SK-N-MC (cell line): ENCODE data around the gene POLR2H.

ENCODE experiments used
- EZH2 ChIP-seq: fragments of 200-600 bp; sonication (generic); IDR thresholded peaks from one replicate; pipeline ENCODE4 v1.6.1; 2017; ENCODE audit warnings: antibody characterized with exemption
- FOXP2 ChIP-seq: optimal IDR thresholded peaks from 2 replicates; pipeline ENCODE3; 2011; ENCODE audit warnings: mild to moderate bottlenecking, moderate library complexity; ENCODE audit not compliant: insufficient read depth; ENCODE audit errors: extremely low read length, control extremely low read depth
- POLR2AphosphoS5 ChIP-seq: IDR thresholded peaks from 2 replicates; pipeline ENCODE4 v1.6.1; 2012; ENCODE audit warnings: mild to moderate bottlenecking, low read depth, low read length, borderline replicate concordance

GRCh38 chr3:184409331-184409926 lies 47.9 kb downstream of the POLR2H start:
- TF ChIP-seq POLR2AphosphoS5 (no peak), EZH2 (no peak), FOXP2 (no peak)
